Measurements from ENCODE around the gene ACOT11.

The ACOT11 gene

DNA sequence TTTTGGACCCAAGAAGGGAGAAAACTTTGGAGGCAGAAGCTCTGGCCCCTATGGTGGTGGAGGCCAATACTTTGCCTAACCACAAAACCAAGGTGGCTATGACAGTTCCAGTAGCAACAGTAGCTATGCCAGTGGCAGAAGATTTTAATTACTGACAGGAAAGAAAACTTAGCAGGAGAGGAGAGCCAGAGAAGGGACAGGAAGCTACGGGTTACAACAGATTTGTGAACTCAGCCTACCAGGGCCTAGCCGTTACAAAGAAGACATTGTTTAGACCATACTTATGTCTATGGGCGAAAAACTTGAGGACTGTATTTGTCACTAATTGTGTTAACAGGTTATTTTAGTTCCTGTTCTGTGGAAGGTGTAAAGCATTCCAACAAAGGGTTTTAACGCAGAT lies 10.4 kb upstream of the ACOT11 start:
- no peak for DNase-seq (ENCODE audit: low spot score)

DNA sequence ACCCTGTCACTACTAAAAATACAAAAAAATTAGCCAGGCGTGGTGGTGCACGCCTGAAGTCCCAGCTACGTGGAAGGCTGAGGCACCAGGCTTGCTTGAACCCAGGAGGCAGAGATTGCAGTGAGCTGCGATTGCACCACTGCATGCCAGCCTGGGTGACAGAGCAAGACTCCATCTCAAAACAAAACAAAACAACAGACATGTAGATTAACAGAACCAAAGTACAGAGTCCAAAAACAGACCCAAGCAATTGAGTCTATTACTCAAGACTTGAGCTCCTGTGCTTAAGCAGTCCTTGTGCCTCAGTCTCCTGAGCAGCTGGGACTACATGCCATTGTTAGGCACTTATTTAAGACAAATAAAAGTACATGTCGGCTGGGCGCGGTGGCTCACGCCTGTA lies 9.5 kb upstream of the ACOT11 start:
- no peak for DNase-seq (ENCODE audit: low spot score)

DNA sequence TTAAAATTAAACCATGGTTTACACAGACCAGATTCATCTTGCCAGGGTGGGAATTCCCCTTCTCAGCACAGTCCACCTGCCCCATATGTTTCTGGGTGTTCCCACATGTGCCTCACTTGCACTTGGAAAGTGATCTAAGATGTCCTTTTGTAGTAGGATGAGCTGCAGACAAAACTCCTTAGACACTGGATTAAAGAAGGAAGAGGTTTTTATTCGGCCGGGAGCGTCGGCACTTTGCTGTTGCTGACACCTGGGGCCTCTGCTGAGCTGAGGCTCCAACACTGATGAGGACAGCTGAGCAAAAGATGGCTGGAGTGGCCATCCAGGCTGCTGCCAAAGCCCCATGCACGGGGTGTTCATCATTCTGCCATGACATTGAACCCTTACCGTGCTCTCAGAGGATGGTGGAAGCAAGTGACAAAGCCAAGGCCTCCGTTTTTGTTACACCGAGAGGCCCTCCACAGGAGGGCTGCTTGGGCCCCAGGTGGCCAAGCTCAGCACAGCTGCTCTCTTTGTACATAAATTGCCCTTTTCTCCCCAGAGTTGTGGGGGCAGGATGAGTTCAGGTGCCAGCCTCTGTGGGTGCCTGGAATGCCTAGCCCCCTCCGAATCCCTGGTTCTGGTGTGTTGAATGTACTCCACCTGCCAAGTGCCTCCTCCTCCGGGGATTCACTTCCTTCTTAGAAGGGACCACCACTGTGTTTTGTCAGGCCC lies 7.3 kb upstream of the ACOT11 start:
- no peak for DNase-seq (ENCODE audit: low spot score)

DNA sequence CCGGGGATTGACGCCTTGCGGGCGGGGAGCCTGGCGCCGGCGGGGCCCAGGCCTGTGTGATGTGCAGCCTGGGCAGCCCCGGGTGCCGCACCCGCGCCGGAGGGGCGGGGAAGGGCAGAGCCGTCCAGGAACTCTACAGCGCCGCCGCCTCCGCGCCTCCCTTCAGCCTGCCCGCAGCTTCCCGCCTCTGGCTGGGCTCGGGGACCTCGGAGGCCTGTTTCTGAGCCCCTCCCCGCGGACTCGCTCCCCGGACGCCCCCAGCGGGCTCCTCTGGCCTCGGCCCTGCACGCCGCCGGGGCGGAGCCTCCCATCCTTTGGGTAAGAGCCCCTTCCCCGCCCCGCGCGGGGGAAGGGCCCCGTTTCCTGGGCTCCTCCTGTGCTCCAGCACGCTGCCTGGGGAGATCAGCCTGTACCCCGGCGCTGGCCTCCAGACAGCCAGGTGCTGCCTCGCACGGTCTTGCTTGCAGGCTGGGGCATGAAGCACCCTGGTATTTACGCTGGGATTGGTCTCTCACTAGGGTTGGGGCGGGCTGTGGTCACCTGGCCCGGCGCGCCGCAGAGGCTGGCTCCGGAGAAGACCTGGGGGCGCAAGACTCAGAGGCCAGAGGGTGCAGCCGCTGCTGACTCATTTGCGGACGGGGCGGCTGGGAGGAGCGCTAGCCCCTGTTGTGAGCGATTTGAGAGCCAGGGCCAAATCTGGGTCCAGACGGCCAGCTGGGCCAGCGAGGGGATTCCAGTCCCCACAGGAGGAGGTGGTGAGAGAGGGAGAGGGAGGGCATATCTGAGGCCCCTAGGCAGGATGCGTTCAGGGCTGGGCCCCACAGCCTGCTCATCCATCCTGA lies 5.7 kb upstream of the ACOT11 start:
- peak; percentile 34 for DNase-seq (ENCODE audit: low spot score)

DNA sequence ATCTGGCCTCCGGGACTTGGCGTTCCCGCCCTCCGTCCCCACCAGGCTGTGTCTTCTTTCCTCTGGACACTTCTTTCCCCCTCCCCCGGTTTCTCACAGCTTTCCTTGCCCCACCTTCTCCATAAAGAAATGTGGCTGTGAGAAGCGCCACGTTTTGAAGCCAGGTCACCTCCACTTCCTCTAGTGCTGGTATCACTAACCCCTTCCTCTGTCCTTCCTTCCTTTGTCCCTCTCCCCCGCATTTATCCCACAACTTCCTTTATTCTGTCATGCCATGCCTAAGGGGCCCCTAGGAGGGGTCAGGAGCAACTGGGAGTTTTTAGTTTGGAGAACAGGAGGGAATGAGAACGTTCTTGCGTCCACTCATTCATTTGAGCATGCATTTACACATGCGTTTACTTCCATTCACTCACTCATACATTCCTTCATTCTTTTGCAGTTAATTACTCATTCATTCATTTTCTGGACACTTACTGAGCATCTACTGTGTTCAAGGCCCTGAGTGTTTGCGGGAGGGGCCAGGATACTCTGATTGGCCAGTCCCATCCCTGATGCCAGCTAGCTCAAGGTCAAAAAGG lies 5.0 kb upstream of the ACOT11 start:
- DNase-seq (ENCODE audit: low spot score) = no peak

DNA sequence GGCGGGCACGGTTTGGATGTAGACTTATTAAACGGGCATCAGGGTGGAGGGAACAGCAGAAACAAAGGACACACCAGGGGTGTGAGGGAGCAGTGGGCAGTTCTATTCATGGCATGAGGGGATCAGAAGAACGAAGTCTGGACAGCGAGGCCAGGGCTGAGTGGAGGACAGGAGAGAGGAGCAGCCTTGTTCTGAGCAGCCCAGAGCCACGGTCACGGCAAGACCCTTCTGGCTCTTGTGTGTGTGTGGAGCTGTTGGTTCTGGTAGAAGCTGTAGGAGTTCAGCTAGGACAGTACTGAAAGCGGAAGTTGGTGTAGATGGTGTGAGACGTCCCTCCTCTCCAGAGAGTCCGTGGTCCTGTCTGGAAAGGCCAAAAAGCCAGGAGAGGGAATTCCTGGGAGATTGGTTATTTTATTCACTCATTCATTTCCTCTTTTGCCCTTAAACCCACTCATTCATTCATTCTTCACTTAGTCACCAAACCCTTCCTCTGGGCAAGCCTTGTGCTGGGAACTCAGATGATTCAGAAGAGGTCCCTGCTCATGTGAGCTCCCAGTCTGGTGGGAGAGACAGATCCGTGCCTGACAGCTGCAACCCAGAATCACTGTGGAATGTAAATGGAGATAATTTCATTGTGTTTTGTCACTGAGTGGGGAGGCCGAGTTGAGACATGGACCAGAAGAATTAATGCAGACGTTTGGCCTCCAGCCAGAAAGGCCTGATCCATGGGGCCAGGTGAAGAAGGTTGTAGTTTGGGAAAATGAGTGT lies 4.1 kb upstream of the ACOT11 start:
- no peak for DNase-seq (ENCODE audit: low spot score)

DNA sequence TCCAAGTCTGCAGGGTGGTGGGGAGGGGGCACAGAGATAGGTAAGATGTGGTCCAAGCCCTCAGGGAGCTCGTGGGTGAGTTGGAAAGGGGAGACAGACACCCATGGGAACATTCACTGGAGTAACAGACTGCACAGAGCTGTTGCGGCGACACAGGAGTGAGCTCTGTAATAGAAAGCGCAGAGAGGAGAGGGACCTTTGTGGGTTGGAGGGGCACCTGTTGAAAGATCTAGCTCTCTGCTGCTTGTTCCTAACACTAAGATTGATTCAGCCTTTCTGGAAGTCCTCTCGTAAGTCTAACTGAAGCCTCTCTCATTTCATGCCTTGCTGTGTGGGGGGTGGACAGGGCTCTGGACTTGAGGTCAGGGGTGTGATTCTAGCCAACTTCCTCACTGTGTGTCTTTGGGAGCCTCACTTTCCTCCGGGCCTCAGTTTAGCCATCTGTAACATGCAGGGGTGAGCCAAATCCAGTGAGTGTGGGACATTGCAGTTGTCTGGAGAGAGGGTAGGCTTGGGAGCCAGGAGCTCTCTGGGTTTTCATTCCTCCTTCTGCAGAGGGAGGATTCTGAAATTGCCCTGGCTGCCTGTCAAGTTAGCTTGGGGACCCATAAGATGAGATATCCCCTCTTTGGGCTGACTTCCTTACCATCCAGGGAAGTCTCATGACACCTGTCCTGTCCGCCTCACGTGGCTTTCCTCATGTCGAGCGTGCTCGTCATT lies 2.0 kb upstream of the ACOT11 start:
- no peak for DNase-seq (ENCODE audit: low spot score)

DNA sequence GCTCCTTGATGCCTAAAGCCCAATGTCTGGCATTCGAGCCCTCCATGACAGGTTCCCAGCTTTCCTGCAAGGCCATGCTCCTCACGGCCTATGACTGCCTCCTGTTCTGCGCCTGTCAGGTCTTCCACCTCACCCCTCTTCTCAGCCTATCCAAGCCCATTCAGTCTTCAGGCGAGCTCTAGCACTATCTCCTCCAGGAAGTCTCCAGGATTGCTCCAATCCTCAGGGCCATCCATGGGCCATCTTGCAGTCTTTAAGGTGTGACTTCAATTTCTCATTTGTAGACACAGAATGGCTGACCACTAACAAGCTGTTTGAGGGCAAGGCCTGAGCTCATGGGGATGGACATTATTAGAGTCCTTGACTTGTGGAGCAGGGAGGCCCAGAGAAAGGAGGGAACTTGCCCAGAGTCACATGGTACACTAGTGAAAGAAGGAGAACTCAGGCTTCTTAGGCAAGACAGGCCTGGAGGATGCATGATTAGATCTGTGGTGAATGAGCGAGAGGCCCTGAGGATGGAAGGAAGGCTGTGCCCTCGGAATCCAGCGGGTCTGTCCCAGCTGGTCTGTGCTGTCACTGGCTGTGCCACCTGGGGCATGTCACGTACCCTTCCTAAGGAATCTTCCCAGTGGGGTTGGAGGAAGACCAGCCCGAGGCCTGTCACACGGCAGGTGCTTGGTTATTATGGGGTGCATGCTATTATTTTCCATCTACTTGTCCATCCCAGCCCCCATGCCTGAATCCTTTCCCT lies 1.2 kb upstream of the ACOT11 start:
- DNase-seq (ENCODE audit: low spot score) = no peak

DNA sequence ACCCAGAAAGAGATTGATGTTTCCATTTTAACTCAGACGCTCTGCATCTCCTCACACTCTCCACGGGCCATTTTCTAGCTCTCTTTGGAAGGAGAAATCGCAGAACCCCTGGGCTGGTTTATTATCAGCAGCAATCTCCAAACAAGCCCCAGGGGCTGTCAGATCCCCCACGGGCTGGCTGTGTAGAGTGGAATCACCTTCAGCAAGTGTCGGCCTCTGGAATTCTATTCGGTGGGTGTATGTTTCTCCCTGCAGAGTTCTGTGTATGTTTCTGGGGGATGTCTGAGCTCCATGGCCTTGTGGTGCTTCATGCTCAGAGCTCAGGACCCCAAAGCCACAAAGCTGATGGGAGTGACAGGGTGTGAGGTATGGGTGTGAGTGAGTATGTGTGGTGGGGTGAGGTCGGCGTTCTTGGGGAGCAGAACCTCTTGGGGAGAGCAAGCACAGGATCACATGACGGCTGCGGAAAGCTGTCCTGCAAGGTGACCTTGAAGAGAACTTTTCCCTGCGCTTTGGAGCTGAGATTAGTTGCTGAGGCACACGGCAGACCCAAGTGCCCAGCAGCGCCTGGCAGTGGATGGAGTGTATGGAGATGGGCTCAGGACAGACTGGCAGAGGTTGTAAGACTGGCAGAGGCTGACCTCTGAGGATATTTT lies 489 bp downstream of the ACOT11 start:
- no peak for DNase-seq (ENCODE audit: low spot score)

DNA sequence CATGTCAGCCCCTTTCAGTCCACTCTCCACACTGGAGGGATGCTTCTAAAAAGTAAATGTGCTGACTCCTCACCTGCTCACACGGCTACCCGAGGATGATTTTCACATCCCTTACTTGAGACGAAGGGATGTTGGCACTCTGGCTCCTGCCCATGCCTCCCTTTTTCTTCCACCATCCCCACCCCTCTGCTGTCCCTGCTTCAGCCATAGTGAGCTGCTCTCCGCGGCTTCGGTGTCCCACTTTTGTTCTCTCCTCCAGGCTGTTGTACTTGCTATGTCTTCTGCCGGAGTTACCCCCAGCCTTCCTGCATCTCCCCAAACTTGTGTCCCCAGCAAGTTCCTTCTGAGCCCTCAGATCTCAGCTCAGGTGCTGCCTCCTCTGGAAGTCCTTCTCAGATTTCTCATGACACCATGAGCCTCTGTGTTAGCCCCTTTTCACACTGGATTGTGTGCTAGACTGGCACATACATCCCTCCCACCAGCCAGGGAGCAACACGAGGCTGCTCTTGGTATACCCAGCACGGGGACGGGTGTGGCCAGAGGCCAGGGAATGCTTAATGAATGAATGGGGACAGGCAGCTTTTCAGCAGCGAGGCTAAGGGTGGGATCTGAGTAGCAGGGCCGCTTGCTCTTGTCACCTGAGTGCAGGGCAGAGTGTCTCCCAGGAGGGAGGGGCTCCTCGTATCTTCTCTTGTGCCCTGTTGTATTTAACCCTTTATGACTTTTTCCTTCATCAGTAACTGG lies 1.3 kb downstream of the ACOT11 start:
- DNase-seq (ENCODE audit: low spot score) = no peak

DNA sequence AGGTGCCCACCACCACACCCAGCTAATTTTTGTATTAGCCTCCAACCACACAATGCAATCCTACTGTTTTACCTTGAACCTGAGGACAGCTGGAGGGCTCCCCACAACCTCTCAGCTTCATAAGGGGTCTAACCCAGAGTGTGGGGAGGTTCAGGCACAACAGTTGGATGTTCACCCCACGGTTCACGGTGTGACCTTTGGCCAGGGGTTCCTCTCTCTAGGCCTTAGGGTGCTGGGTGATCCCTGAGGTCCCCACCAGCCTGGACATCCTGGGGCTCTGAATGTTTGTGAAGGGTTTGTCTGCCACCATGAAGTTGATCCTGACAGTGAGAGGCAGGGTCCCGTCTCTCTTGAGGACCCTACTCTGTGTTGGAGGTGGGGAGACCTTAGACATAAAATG lies 3.9 kb downstream of the ACOT11 start:
- no peak for DNase-seq (ENCODE audit: low spot score)

DNA sequence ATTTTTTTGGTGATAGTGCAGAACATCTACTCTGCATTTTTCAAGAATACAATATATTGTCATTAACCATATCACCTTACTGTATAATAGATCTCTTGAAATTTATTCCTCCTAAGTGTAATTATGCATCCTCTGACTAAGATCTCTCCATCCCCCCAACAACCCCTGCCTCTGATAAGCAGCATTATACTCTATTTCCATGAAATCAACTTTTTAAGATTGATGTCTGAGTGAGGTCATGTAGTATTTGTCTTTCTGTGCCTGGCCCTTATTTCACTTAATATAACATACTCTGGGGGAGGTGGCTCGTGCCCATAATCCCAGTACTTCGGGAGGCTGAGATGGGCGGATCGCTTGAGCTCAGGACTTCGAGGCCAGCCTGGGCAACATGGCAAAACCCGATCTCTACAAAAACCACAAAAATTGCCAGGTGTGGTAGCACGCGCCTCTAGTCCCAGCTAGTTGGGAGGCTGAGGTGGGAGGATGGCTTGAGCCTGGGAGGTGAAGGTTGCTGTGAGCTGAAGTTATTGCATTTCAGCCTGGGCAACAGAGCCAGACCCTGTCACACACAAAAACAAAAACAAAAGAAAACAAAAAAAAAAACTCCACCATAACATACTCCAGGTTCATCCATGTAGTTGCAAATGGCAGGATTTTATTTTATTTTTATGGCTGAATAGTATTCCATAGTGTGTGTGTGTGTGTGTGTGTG lies 5.7 kb downstream of the ACOT11 start:
- DNase-seq (ENCODE audit: low spot score) = no peak

DNA sequence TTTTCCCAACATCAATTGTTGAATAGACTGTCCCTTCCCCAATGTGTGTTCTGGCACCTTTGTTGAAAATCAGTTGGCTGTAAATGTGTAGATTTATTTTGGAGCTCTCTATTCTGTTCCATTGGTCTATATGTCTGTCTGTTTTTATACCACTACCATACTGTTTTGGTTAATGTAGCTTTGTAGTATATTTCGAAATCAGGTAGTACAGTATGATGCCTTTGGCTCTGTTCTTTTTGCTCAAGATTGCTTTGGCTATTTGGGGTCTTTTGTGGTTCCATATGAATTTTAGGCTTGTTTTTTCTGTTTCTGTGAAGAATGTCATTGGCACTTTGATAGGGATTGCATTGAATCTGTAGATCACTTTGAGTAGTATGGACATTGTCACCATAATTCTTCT lies 8.1 kb downstream of the ACOT11 start:
- no peak for DNase-seq (ENCODE audit: low spot score)

DNA sequence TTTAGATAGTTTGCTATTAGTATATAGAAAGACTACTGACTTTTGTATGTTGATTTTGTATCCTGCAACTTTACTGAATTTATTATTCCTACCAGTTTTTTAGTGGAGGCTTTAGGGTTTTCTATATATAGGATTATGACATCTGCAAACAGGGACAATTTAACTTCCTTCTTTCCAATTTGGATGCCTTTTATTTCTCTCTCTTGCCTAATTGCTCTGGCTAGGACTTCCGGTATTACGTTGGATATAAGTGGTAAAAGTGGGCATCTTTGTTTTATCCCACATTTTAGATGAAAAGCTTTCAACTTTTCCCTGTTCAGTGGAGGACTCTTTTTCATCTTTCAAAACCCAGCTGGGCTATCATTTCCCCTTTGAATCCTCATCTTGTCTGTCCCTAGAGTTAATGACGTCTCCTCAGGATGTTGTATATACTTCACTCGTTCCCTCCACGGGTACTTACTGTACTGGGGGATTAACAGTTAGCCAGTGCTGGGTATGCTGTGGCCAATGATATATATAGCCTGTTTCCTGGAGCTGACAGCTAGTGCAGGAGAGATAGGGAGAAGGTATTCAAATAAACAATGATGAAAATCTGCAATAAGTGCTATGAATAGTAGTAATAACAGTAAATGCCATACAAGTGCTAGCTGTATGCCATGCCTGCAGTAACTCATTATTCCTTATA lies 9.8 kb downstream of the ACOT11 start:
- no peak for DNase-seq (ENCODE audit: low spot score)

DNA sequence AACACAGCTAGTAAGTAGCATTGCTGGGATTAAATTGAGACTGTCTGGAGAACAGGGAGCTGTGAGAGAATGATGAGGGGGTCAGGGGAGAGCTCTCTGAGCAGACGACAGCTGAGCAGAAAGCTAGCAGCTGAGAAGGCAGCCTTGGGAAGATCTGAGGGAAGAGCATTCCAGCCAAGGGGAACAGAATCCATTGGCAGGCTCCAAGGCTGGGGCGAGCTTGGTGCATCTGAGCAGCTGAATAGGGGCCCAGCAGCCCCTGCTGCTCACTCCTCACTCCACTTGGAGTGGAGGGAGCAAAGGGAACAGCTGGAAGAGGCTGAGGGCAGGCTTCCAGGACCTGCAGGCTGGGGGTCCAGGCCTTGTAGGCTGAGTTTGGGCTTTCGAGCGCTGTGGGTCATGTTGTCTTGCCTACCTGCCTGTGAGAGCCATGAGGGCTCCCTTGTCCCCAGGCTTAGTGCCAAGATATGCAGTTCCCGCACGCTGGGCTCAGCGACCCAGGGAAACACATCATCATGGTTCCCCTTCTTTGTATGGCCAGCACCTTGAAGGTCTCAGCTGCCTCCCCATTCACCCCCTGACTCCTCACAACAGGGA lies 10.5 kb downstream of the ACOT11 start:
- DNase-seq (ENCODE audit: low spot score) = no peak

DNA sequence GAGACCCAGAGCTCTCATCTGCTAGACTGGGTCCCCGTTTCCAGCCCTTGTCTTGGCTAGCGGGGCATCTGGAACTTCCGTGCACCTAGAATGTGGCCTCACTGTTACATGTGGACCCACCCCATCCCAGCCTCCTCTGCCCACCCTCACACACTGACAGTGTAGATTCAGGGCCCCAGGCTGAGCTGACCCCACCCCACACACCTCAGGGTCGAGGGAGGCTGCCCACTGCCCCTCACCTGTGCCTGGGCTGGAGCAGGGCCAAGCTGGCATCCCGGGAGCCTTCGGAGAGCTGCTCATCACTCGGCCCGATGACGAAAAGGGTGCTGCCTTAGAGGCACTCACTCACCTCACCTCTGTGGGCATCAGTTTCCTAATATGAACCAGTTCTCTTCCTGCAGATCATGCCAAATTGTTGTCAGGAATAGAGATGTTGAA lies 11.1 kb downstream of the ACOT11 start:
- DNase-seq (ENCODE audit: low spot score) = no peak

DNA sequence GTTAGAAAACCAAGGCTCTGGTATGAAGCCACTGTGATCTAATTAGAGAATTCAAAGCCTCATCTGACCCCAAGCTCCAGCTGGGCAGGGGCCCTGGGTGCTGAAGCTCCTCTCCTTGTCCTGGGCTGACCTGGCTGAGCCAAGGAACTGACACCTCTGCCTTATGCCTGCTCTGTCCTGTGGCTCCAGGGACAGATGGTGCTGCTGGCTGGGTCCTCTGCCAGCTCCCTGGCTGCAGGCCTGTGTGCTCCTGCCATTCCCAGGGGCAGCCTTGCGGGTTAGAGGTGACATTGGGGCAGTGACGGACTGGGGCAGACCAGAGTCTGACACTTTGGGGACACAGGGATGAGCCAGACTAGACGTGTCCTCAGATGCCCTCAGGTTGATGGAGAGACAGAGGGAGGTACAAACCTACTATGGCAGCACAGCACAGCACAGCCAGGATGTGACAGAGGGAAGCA lies 11.8 kb downstream of the ACOT11 start:
- DNase-seq (ENCODE audit: low spot score) = no peak
